ENCODE measurements around the gene MYO5A. TPM values are rescaled to one million over a fixed set of nuclear protein-coding genes. Genes with fewer than 3 reads are reported as not detected.
A peak's percentile ranks its signal among the peaks of the same experiment; 100 is the strongest.

The MYO5A gene
- total and polyA plus RNA-seq, 3 experiments from 2014 or later = 15.8 to 37.3 (median 31.0) TPM

- DNase-seq = no peak
- Histone ChIP-seq H3K27me3 (ENCODE audit: insufficient read depth, low read length, poor library complexity, severe bottlenecking) (no peaks in the 10 kb centered on the region), H3K36me3 (ENCODE audit: insufficient read depth, low read length) (no peaks in the 10 kb centered on the region), H3K4me3 (ENCODE audit: low read length) (no peak overlapping the region), H3K4me1 (ENCODE audit: insufficient read depth, low read length) (no peaks in the 10 kb centered on the region), H3K27ac (ENCODE audit: low read depth, low read length) (no peak overlapping the region), H3K9me3 (ENCODE audit: low read length) (no peaks in the 10 kb centered on the region)
- POLR2A ChIA-PET = no interaction called here
- Mint-ChIP-seq H3K4me3 (no peak overlapping the region), H3K36me3 (peaks cover 0 to 4% (median 0%) of the 10 kb centered on the region in 3 donors), H3K4me1 (no peaks in the 10 kb centered on the region), H3K27ac (no peak overlapping the region), H3K9me3 (no peaks in the 10 kb centered on the region), H3K27me3 (peaks cover 2 to 14% of the 10 kb centered on the region in 2 donors)
- CTCF ChIA-PET = no interaction called here
These were observed 250.5 kb downstream of the MYO5A start for GRCh38 chr15:52278135-52278534.

GRCh38 chr15:52277575-52277974 lies 251.1 kb downstream of the MYO5A start:
- DNase-seq = no peak
- H3K36me3 ChIP-seq (ENCODE audit: insufficient read depth, low read length) = no peaks in the 10 kb centered on the region
- H3K4me3 Mint-ChIP-seq = no peak overlapping the region
- H3K27me3 Mint-ChIP-seq = peaks cover 2 to 10% of the 10 kb centered on the region in 2 donors
- H3K36me3 Mint-ChIP-seq = peaks cover 0 to 4% (median 0%) of the 10 kb centered on the region in 3 donors
- no peaks in the 10 kb centered on the region for H3K27me3 ChIP-seq (ENCODE audit: insufficient read depth, low read length, poor library complexity, severe bottlenecking)
- ChIA-PET CTCF (no interaction called here), POLR2A (no interaction called here)
- no peak overlapping the region for H3K4me3 ChIP-seq (ENCODE audit: low read length)
- H3K9me3 Mint-ChIP-seq = no peaks in the 10 kb centered on the region
- H3K27ac ChIP-seq (ENCODE audit: low read depth, low read length) = no peak overlapping the region
- no peaks in the 10 kb centered on the region for H3K4me1 ChIP-seq (ENCODE audit: insufficient read depth, low read length)
- no peaks in the 10 kb centered on the region for H3K9me3 ChIP-seq (ENCODE audit: low read length)
- no peaks in the 10 kb centered on the region for H3K4me1 Mint-ChIP-seq
- no peak overlapping the region for H3K27ac Mint-ChIP-seq

- no peak for DNase-seq
- ChIA-PET POLR2A (no interaction called here), CTCF (no interaction called here)
- H3K4me3 Mint-ChIP-seq = no peak overlapping the region
- no peaks in the 10 kb centered on the region for H3K4me1 Mint-ChIP-seq
- Histone ChIP-seq H3K36me3 (ENCODE audit: insufficient read depth, low read length) (no peaks in the 10 kb centered on the region), H3K4me3 (ENCODE audit: low read length) (no peak overlapping the region), H3K27me3 (ENCODE audit: insufficient read depth, low read length, poor library complexity, severe bottlenecking) (no peaks in the 10 kb centered on the region), H3K27ac (ENCODE audit: low read depth, low read length) (no peak overlapping the region), H3K9me3 (ENCODE audit: low read length) (no peaks in the 10 kb centered on the region), H3K4me1 (ENCODE audit: insufficient read depth, low read length) (no peaks in the 10 kb centered on the region)
- H3K27me3 Mint-ChIP-seq = peaks cover 2 to 10% of the 10 kb centered on the region in 2 donors
- peaks cover 0 to 4% (median 0%) of the 10 kb centered on the region in 3 donors for H3K36me3 Mint-ChIP-seq
- no peak overlapping the region for H3K27ac Mint-ChIP-seq
- no peaks in the 10 kb centered on the region for H3K9me3 Mint-ChIP-seq
These were observed 252.4 kb downstream of the MYO5A start for GRCh38 chr15:52276256-52276770.

GRCh38 chr15:52263563-52264282 lies 265.0 kb downstream of the MYO5A start:
- no peak for DNase-seq
- Histone ChIP-seq H3K27me3 (ENCODE audit: insufficient read depth, low read length, poor library complexity, severe bottlenecking) (no peaks in the 10 kb centered on the region), H3K27ac (ENCODE audit: low read depth, low read length) (no peak overlapping the region), H3K4me3 (ENCODE audit: low read length) (no peak overlapping the region), H3K36me3 (ENCODE audit: insufficient read depth, low read length) (no peaks in the 10 kb centered on the region), H3K4me1 (ENCODE audit: insufficient read depth, low read length) (peaks cover 31% of the 10 kb centered on the region), H3K9me3 (ENCODE audit: low read length) (no peaks in the 10 kb centered on the region)
- peaks cover 29 to 39% (median 30%) of the 10 kb centered on the region in 3 donors for H3K4me1 Mint-ChIP-seq
- no peaks in the 10 kb centered on the region for H3K36me3 Mint-ChIP-seq
- H3K9me3 Mint-ChIP-seq = no peaks in the 10 kb centered on the region
- ChIA-PET CTCF (no interaction called here), POLR2A (no interaction called here)
- no peaks in the 10 kb centered on the region for H3K27me3 Mint-ChIP-seq
- peak overlapping the region in 2 of 7 donors; percentile 18 to 72 for H3K4me3 Mint-ChIP-seq
- H3K27ac Mint-ChIP-seq = peak overlapping the region in 5 of 8 donors; percentile 5 to 84 (median 42)

GRCh38 chr15:52262364-52262763 lies 266.3 kb downstream of the MYO5A start:
- ChIA-PET POLR2A (interaction anchor here (0.8 kb wide), 1 partner anchor 266 kb away, joined by 4 read pairs; the partner anchor contains the start of gene MYO5A), CTCF (interaction anchor here (0.9 to 1.0 kb wide), 3 partner anchors 8 to 291 kb away, joined by 3 read pairs; partner anchors contain the start of gene LEO1)
- Histone ChIP-seq H3K4me3 (ENCODE audit: low read length) (peak overlapping the region; percentile 23), H3K9me3 (ENCODE audit: low read length) (no peaks in the 10 kb centered on the region), H3K27me3 (ENCODE audit: insufficient read depth, low read length, poor library complexity, severe bottlenecking) (no peaks in the 10 kb centered on the region), H3K36me3 (ENCODE audit: insufficient read depth, low read length) (no peaks in the 10 kb centered on the region), H3K27ac (ENCODE audit: low read depth, low read length) (no peak overlapping the region), H3K4me1 (ENCODE audit: insufficient read depth, low read length) (peaks cover 31% of the 10 kb centered on the region)
- Mint-ChIP-seq H3K4me1 (peaks cover 29 to 39% (median 30%) of the 10 kb centered on the region in 3 donors), H3K27me3 (no peaks in the 10 kb centered on the region), H3K36me3 (no peaks in the 10 kb centered on the region), H3K27ac (peak overlapping the region; percentile 0 to 97 (median 86)), H3K9me3 (no peaks in the 10 kb centered on the region), H3K4me3 (peak overlapping the region in 6 of 7 donors; percentile 56 to 79 (median 72))
- DNase-seq = no peak

- peak overlapping the region; percentile 23 for H3K4me3 ChIP-seq (ENCODE audit: low read length)
- POLR2A ChIA-PET = interaction anchor here (0.5 to 0.8 kb wide), 2 partner anchors 68 to 267 kb away, joined by 4 to 5 read pairs; partner anchors contain the start of gene MYO5A
- H3K27me3 ChIP-seq (ENCODE audit: insufficient read depth, low read length, poor library complexity, severe bottlenecking) = no peaks in the 10 kb centered on the region
- no peaks in the 10 kb centered on the region for H3K9me3 Mint-ChIP-seq
- no peaks in the 10 kb centered on the region for H3K27me3 Mint-ChIP-seq
- H3K4me1 ChIP-seq (ENCODE audit: insufficient read depth, low read length) = peaks cover 38% of the 10 kb centered on the region
- H3K4me1 Mint-ChIP-seq = peaks cover 32 to 44% (median 35%) of the 10 kb centered on the region in 3 donors
- CTCF ChIA-PET = interaction anchor here (0.9 to 1.0 kb wide), 3 partner anchors 9 to 290 kb away, joined by 3 read pairs; partner anchors contain the start of gene LEO1
- peak overlapping the region; percentile 25 for H3K27ac ChIP-seq (ENCODE audit: low read depth, low read length)
- no peaks in the 10 kb centered on the region for H3K9me3 ChIP-seq (ENCODE audit: low read length)
- no peaks in the 10 kb centered on the region for H3K36me3 Mint-ChIP-seq
- DNase-seq = peak in 4 of 5 donors; percentile 4 to 55 (median 42)
- H3K4me3 Mint-ChIP-seq = peak overlapping the region in 6 of 7 donors; percentile 56 to 81 (median 74)
- H3K27ac Mint-ChIP-seq = peak overlapping the region; percentile 0 to 97 (median 86)
- H3K36me3 ChIP-seq (ENCODE audit: insufficient read depth, low read length) = no peaks in the 10 kb centered on the region
These were observed 267.0 kb downstream of the MYO5A start for GRCh38 chr15:52261498-52262242.

GRCh38 chr15:52261026-52261425 lies 267.7 kb downstream of the MYO5A start:
- peaks cover 34 to 51% (median 40%) of the 10 kb centered on the region in 3 donors for H3K4me1 Mint-ChIP-seq
- DNase-seq = no peak
- H3K27ac Mint-ChIP-seq = peak overlapping the region in 6 of 8 donors; percentile 29 to 81 (median 62)
- Histone ChIP-seq H3K27ac (ENCODE audit: low read depth, low read length) (peak overlapping the region; percentile 25), H3K4me3 (ENCODE audit: low read length) (no peak overlapping the region), H3K36me3 (ENCODE audit: insufficient read depth, low read length) (no peaks in the 10 kb centered on the region), H3K9me3 (ENCODE audit: low read length) (no peaks in the 10 kb centered on the region), H3K4me1 (ENCODE audit: insufficient read depth, low read length) (peaks cover 41% of the 10 kb centered on the region), H3K27me3 (ENCODE audit: insufficient read depth, low read length, poor library complexity, severe bottlenecking) (no peaks in the 10 kb centered on the region)
- peak overlapping the region in 2 of 7 donors; percentile 12 to 56 for H3K4me3 Mint-ChIP-seq
- H3K9me3 Mint-ChIP-seq = no peaks in the 10 kb centered on the region
- POLR2A ChIA-PET = no interaction called here
- no peaks in the 10 kb centered on the region for H3K36me3 Mint-ChIP-seq
- H3K27me3 Mint-ChIP-seq = no peaks in the 10 kb centered on the region
- CTCF ChIA-PET = interaction anchor here (1.2 kb wide), 1 partner anchor 475 kb away, joined by 3 read pairs; no protein-coding TSS in a partner anchor
